GM23338 (cell line): ENCODE results near the gene ARSH. TPM values are rescaled to one million over a fixed set of nuclear protein-coding genes. Genes with fewer than 3 reads are reported as not detected.

Experiments
- EZH2 ChIP-seq: fragments of 200-600 bp; sonication (generic); IDR thresholded peaks from one replicate; pipeline ENCODE4 v1.8.0; 2017; ENCODE audit warnings: antibody characterized with exemption, mild to moderate bottlenecking, low read depth; ENCODE audit not compliant: unreplicated experiment
- EZH2phosphoT487 ChIP-seq: fragments of 200-600 bp; sonication (generic); IDR thresholded peaks from one replicate; pipeline ENCODE4 v1.8.1; 2018; ENCODE audit warnings: antibody characterized with exemption; ENCODE audit not compliant: unreplicated experiment
- JUNB ChIP-seq: IDR thresholded peaks from one replicate; pipeline ENCODE4 v1.6.1; 2016; ENCODE audit warnings: antibody characterized with exemption; ENCODE audit not compliant: unreplicated experiment
- NANOG ChIP-seq: IDR thresholded peaks from 2 replicates; pipeline ENCODE4 v1.6.1; 2016; ENCODE audit warnings: antibody characterized with exemption, borderline replicate concordance
- REST ChIP-seq: IDR thresholded peaks from one replicate; pipeline ENCODE4 v1.6.1; 2018; ENCODE audit warnings: antibody characterized with exemption; ENCODE audit not compliant: unreplicated experiment
- STAT1 ChIP-seq: IDR thresholded peaks from one replicate; pipeline ENCODE4 v1.6.1; 2016; ENCODE audit warnings: antibody characterized with exemption; ENCODE audit not compliant: unreplicated experiment
- ZNF114 ChIP-seq: fragments of 250-450 bp; sonication (Bioruptor Pico); IDR thresholded peaks from 2 replicates; pipeline ENCODE4 v1.5.0; 2020; ENCODE audit warnings: mild to moderate bottlenecking, moderate library complexity
- ZNF462 ChIP-seq: fragments of 250-450 bp; sonication (Bioruptor Pico); IDR thresholded peaks from 2 replicates; pipeline ENCODE4 v1.5.0; 2020; ENCODE audit warnings: mild to moderate bottlenecking, moderate library complexity
- polyA plus RNA-seq: library from polyadenylated mRNA; unstranded; fragments of >200 nt; fragmentation: Nextera tagmentation; extraction: Ambion mirVana; gene quantifications from 2 replicates; pipeline ENCODE4 v1.2.1, GENCODE V29; 2016
- total RNA-seq: library from RNA; depleted of rRNA; stranded (reverse); fragments of >200 nt; shearing (Covaris generic); gene quantifications from 2 replicates; pipeline ENCODE4 v1.2.3, GENCODE V29; 2014

The ARSH gene
- total and polyA plus RNA-seq, 2 experiments from 2014 or later, result not detected

- no peak for TF ChIP-seq ZNF462 (CRISPR knock-in tag)
- TF ChIP-seq EZH2phosphoT487, result no peak
- TF ChIP-seq NANOG, result no peak
- no peak for TF ChIP-seq REST
- no peak for TF ChIP-seq STAT1
- TF ChIP-seq ZNF114 (CRISPR knock-in tag), result no peak
- no peak for TF ChIP-seq EZH2
- no peak for TF ChIP-seq JUNB
Measured at GRCh38 chrX:3075959-3076358, 69.6 kb downstream of the ARSH start (continued).
